K562 (cell line): Measurements from ENCODE around the gene C19orf47. TPM values are rescaled to one million over a fixed set of nuclear protein-coding genes. Genes with fewer than 3 reads are reported as not detected.

ENCODE experiments used
- ATAC-seq: fragments of 200-7000 bp; cut with Tn5 transposase; 3 replicates; pipeline ENCODE4 v1.9.1; 2020; ENCODE audit warnings: moderate library complexity
- BruUV-seq: library from RNA; stranded (reverse); fragments of 400-500 nt; replicated peaks from 2 replicates; lab custom pipeline; 2021; lab: Mats Ljungman, UMichigan
- CTCF ChIA-PET: fragments of 300-600 bp; formaldehyde crosslinking; extraction: SDS; loops from one replicate; lab custom pipeline; 2021; ENCODE audit warnings: low intra/inter-chr PET ratio; lab: Yijun Ruan, JAX
- POLR2A ChIA-PET: fragments of 300-600, 350-650 bp; sonication (Branson Sonifier 250); formaldehyde crosslinking; extraction: SDS; loops from one replicate; lab custom pipeline; 2021; ENCODE audit warnings: antibody characterized with exemption, inconsistent platforms; lab: Yijun Ruan, JAX
- DNase-seq, 4 experiments: peaks; one replicate each; pipeline versions ENCODE4 v3.0.0 to v3.0.0-alpha.2; 2011 to 2018; ENCODE audit warnings: low spot score in 3 of 4, mixed read lengths in 3 of 4; ENCODE audit errors: extremely low read depth in 1 of 4
- FAIRE-seq: peaks from 2 replicates; lab custom pipeline; 2011; peaks lifted over from hg19 to GRCh38; lab: Jason Lieb, UNC
- H2AFZ ChIP-seq: 2 replicates; pipeline ENCODE4 v1.6.0; 2011; ENCODE audit warnings: low read depth, low read length, control low read depth, inconsistent platforms
- H3K27ac ChIP-seq: fragments of 200-600 bp; 3 replicates; pipeline ENCODE4 v1.8.0; 2011; ENCODE audit warnings: low read depth, mild to moderate bottlenecking, control low read depth, inconsistent platforms, low read length, moderate library complexity, mixed read lengths; ENCODE audit errors: extremely low read depth
- H3K27me3 ChIP-seq, 2 experiments: fragments of 300-600 bp in 1 of 2; 2 replicates in 1 of 2; 3 replicates in 1 of 2; pipeline versions ENCODE4 v1.6.0 to v1.8.0; 2011; ENCODE audit warnings: inconsistent platforms in 2 of 2, low read length in 2 of 2, mild to moderate bottlenecking in 1 of 2, mixed read lengths in 1 of 2, moderate library complexity in 1 of 2; ENCODE audit not compliant: control insufficient read depth in 2 of 2, insufficient read depth in 2 of 2
- H3K36me3 ChIP-seq: fragments of 300-600 bp; 3 replicates; pipeline ENCODE4 v1.8.0; 2011; ENCODE audit warnings: mild to moderate bottlenecking, low read length, inconsistent platforms; ENCODE audit not compliant: control insufficient read depth, insufficient read depth
- H3K4me1 ChIP-seq, 2 experiments: fragments of 200-600 bp in 1 of 2; replicated peaks in 1 of 2; 2 replicates in 1 of 2; 3 replicates in 1 of 2; pipeline versions ENCODE4 v1.5.1 to v1.8.0; 2011; ENCODE audit warnings: inconsistent platforms in 2 of 2, low read length in 2 of 2, mild to moderate bottlenecking in 1 of 2, mixed read lengths in 1 of 2, moderate library complexity in 1 of 2; ENCODE audit not compliant: control insufficient read depth in 2 of 2, insufficient read depth in 2 of 2
- H3K4me2 ChIP-seq: 2 replicates; pipeline ENCODE4 v1.6.1; 2011; ENCODE audit warnings: low read length, control low read depth, inconsistent platforms, mixed read lengths; ENCODE audit not compliant: insufficient read depth
- H3K4me3 ChIP-seq: fragments of 200-600 bp; sonication (generic), shearing (Covaris generic); 2 replicates; pipeline ENCODE4 v1.5.1; 2016; ENCODE audit warnings: control low read depth, inconsistent platforms
- H3K79me2 ChIP-seq: fragments of 200-600 bp; 3 replicates; pipeline ENCODE4 v1.8.0; 2011; ENCODE audit warnings: low read length, inconsistent platforms; ENCODE audit not compliant: control insufficient read depth, insufficient read depth
- H3K9ac ChIP-seq, 2 experiments: 2 replicates each; pipeline versions ENCODE4 v1.6.0 to v1.6.1; 2011; ENCODE audit warnings: low read depth in 2 of 2, low read length in 2 of 2, control low read depth in 1 of 2, inconsistent platforms in 1 of 2, mild to moderate bottlenecking in 1 of 2, mixed read lengths in 1 of 2; ENCODE audit not compliant: insufficient read depth in 1 of 2
- H3K9me1 ChIP-seq: one replicate; pipeline ENCODE4 v1.6.0; 2011; ENCODE audit warnings: inconsistent platforms, mild to moderate bottlenecking, low read length, moderate library complexity; ENCODE audit not compliant: control insufficient read depth, insufficient read depth
- H3K9me3 ChIP-seq: replicated peaks from 2 replicates; pipeline ENCODE4 v1.5.1; 2011; ENCODE audit warnings: low read depth, low read length, inconsistent platforms; ENCODE audit not compliant: control insufficient read depth, insufficient read depth
- H4K20me1 ChIP-seq: replicated peaks from 2 replicates; pipeline ENCODE4 v1.6.1; 2011; ENCODE audit warnings: low read length, inconsistent platforms, mixed read lengths; ENCODE audit not compliant: control insufficient read depth, insufficient read depth
- BCOR ChIP-seq: fragments of 450-650 bp; IDR thresholded peaks from 2 replicates; pipeline ENCODE4 v1.6.1; 2016
- EWSR1 ChIP-seq: fragments of 450-650 bp; IDR thresholded peaks from 2 replicates; pipeline ENCODE4 v1.6.1; 2018; ENCODE audit warnings: borderline replicate concordance, mild to moderate bottlenecking, low read depth, moderate library complexity; ENCODE audit not compliant: partially characterized antibody
- LEF1 ChIP-seq: fragments of 450-650 bp; IDR thresholded peaks from 2 replicates; pipeline ENCODE4 v1.6.1; 2016; ENCODE audit warnings: mild to moderate bottlenecking
- PCBP1 ChIP-seq: fragments of 200-400 bp; formaldehyde crosslinking; IDR thresholded peaks from 2 replicates; pipeline ENCODE4 v1.6.1; 2018; ENCODE audit warnings: mild to moderate bottlenecking, low read depth, low read length; ENCODE audit not compliant: poor library complexity, severe bottlenecking
- ZNF165 ChIP-seq: fragments of 250-450 bp; sonication (Bioruptor Pico); IDR thresholded peaks from 2 replicates; pipeline ENCODE4 v1.4.0; 2020; ENCODE audit warnings: borderline replicate concordance
- WGBS: fragments of 100-300 bp; shearing (Covaris generic); methylation state at CpG from one replicate; pipeline ENCODE4 v1.1.6; 2016; ENCODE audit warnings: low coverage, mixed read lengths; ENCODE audit not compliant: insufficient coverage; ENCODE audit errors: missing lambda C conversion rate; 5-methylcytosine and 5-hydroxymethylcytosine counted together
- in situ Hi-C: fragments of 300-500 bp; cut with MboI; formaldehyde crosslinking; loops from 4 replicates; pipeline ENCODE4 v1.15.0; 2018; ENCODE audit warnings: inconsistent platforms, mixed read lengths
- intact Hi-C: fragments of 100-400 bp; cut with micrococcal nuclease; formaldehyde crosslinking; loops from 2 replicates; pipeline ENCODE4 v1.14.2; 2022
- polyA plus RNA-seq, 8 experiments: library from polyadenylated mRNA; depleted of rRNA in 4 of 8; stranded (reverse) in 5 of 8; unstranded in 3 of 8; fragments of >200 nt; fragmentation: Nextera tagmentation in 2 of 8; fragmentation: Illumina TruSeq in 1 of 8; extraction: Ambion mirVana in 2 of 8; extraction: Trizol in 1 of 8; gene quantifications; 2 replicates each; pipeline versions ENCODE4 v1.2.1 to v1.2.3, GENCODE V29; 2011 to 2014; ENCODE audit warnings: inconsistent platforms in 1 of 8, missing spikeins in 1 of 8
- total RNA-seq, 7 experiments: library from RNA; depleted of rRNA in 6 of 7; stranded (reverse); fragments of >200 nt in 6 of 7; fragmentation: Illumina TruSeq in 2 of 7; extraction: Trizol in 2 of 7; gene quantifications; 2 replicates each; pipeline versions ENCODE4 v1.2.1 to v1.2.3, GENCODE V29; 2011 to 2021; ENCODE audit warnings: low replicate concordance in 1 of 7
- TF ChIP-seq, protein P1 (sequence below), 2 experiments: fragments of 150-350 bp in 1 of 2; IDR thresholded peaks; 2 replicates each; pipeline ENCODE4 v1.6.1; 2012 to 2016; ENCODE audit warnings: low read depth in 2 of 2, low read length in 2 of 2, mild to moderate bottlenecking in 1 of 2, moderate library complexity in 1 of 2
- TF ChIP-seq, protein P2 (sequence below): fragments of 200-800 bp; sonication (Bioruptor generic); IDR thresholded peaks from 2 replicates; pipeline ENCODE4 v1.6.1; 2016; ENCODE audit warnings: missing genetic modification characterization, missing compliant biosample characterization
- TF ChIP-seq, protein P3 (sequence below): sonication (generic); formaldehyde crosslinking; IDR thresholded peaks from 2 replicates; pipeline ENCODE4 v1.8.1; 2023; ENCODE audit warnings: mild to moderate bottlenecking, missing genetic modification reagents

C19orf47 gene
- total and polyA plus RNA-seq, 9 of the 15 experiments (the other 6 are each of a cell fraction or from before 2014, with no cell fraction given), result 0.08 to 26.1 (median 14.7) TPM

DNA sequence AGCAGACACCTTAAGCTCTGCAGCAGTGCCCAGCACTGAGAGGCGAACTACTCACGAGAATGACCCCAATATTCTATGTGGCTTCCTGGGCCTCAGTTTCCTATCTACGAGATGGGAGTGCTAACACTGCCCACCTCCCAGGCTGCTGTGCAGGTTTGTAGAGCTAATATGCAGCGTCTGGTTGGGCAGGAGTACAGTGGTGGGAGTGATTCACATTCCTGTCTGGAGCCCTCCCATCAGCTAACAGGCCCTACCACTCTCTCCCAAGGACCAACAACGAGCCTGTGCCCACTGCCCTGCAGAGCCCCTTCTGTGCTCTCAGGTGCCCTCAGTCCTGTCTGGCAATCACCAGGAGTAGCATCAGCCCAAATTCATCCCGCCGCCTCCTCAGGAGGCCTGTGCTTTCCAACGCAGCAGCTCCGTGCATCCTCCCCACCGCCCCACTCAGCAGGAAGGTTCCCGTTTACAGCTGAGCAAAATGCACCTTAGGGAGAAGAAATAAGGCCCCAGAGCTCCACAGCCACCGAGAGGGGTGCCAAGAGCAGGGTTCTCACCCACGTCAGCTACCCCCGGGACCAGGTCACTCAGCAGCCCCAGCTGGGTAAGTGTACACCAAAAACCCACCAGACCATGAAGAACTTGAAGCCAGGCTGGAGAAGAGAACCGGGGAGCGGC is 69.7 kb downstream of the C19orf47 start:
- Histone ChIP-seq H4K20me1 (no peaks in the 10 kb centered on the region; the same call in 1 of the 2 replicates), H3K9ac (peak overlapping the region in 1 of 2 experiments; percentile 65; a peak in 2 of 4 replicates), H3K27ac (no peak overlapping the region), H3K9me1 (peaks cover 5% of the 10 kb centered on the region), H3K4me1 (peaks cover 66 to 75% of the 10 kb centered on the region in 2 experiments), H3K4me2 (no peak overlapping the region), H3K27me3 (no peaks in the 10 kb centered on the region), H3K79me2 (peaks cover 98% of the 10 kb centered on the region), H3K4me3 (no peak overlapping the region), H3K36me3 (peaks cover 53% of the 10 kb centered on the region), H3K9me3 (no peaks in the 10 kb centered on the region), H2AFZ (no peak overlapping the region)
- CTCF ChIA-PET, result no interaction called here
- POLR2A ChIA-PET, result interaction anchor here (0.6 to 5.1 kb wide), 7 partner anchors 8 to 245 kb away, joined by 3 to 19 read pairs (median 4); no protein-coding TSS in a partner anchor
- WGBS, result 86% methylated on average over 16 of the region's 16 CpGs
- BruUV-seq, result no TSS peak
- DNase-seq (no peak), FAIRE-seq (no peak), ATAC-seq (no peak)
- intact Hi-C loops (no loop called here), in situ Hi-C loops (no loop called here)
- TF ChIP-seq, protein P1, sequence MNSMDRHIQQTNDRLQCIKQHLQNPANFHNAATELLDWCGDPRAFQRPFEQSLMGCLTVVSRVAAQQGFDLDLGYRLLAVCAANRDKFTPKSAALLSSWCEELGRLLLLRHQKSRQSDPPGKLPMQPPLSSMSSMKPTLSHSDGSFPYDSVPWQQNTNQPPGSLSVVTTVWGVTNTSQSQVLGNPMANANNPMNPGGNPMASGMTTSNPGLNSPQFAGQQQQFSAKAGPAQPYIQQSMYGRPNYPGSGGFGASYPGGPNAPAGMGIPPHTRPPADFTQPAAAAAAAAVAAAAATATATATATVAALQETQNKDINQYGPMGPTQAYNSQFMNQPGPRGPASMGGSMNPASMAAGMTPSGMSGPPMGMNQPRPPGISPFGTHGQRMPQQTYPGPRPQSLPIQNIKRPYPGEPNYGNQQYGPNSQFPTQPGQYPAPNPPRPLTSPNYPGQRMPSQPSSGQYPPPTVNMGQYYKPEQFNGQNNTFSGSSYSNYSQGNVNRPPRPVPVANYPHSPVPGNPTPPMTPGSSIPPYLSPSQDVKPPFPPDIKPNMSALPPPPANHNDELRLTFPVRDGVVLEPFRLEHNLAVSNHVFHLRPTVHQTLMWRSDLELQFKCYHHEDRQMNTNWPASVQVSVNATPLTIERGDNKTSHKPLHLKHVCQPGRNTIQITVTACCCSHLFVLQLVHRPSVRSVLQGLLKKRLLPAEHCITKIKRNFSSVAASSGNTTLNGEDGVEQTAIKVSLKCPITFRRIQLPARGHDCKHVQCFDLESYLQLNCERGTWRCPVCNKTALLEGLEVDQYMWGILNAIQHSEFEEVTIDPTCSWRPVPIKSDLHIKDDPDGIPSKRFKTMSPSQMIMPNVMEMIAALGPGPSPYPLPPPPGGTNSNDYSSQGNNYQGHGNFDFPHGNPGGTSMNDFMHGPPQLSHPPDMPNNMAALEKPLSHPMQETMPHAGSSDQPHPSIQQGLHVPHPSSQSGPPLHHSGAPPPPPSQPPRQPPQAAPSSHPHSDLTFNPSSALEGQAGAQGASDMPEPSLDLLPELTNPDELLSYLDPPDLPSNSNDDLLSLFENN (IDR thresholded peaks at IDR 0.05; ENCODE audit: low read depth in 2 of 2, low read length in 2 of 2), result no peak
- TF ChIP-seq, protein P2, sequence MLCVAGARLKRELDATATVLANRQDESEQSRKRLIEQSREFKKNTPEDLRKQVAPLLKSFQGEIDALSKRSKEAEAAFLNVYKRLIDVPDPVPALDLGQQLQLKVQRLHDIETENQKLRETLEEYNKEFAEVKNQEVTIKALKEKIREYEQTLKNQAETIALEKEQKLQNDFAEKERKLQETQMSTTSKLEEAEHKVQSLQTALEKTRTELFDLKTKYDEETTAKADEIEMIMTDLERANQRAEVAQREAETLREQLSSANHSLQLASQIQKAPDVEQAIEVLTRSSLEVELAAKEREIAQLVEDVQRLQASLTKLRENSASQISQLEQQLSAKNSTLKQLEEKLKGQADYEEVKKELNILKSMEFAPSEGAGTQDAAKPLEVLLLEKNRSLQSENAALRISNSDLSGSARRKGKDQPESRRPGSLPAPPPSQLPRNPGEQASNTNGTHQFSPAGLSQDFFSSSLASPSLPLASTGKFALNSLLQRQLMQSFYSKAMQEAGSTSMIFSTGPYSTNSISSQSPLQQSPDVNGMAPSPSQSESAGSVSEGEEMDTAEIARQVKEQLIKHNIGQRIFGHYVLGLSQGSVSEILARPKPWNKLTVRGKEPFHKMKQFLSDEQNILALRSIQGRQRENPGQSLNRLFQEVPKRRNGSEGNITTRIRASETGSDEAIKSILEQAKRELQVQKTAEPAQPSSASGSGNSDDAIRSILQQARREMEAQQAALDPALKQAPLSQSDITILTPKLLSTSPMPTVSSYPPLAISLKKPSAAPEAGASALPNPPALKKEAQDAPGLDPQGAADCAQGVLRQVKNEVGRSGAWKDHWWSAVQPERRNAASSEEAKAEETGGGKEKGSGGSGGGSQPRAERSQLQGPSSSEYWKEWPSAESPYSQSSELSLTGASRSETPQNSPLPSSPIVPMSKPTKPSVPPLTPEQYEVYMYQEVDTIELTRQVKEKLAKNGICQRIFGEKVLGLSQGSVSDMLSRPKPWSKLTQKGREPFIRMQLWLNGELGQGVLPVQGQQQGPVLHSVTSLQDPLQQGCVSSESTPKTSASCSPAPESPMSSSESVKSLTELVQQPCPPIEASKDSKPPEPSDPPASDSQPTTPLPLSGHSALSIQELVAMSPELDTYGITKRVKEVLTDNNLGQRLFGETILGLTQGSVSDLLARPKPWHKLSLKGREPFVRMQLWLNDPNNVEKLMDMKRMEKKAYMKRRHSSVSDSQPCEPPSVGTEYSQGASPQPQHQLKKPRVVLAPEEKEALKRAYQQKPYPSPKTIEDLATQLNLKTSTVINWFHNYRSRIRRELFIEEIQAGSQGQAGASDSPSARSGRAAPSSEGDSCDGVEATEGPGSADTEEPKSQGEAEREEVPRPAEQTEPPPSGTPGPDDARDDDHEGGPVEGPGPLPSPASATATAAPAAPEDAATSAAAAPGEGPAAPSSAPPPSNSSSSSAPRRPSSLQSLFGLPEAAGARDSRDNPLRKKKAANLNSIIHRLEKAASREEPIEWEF (CRISPR knock-in tag), result no peak
- no peak for TF ChIP-seq EWSR1
- TF ChIP-seq LEF1, result no peak
- no peak for TF ChIP-seq BCOR
- TF ChIP-seq, protein P3, sequence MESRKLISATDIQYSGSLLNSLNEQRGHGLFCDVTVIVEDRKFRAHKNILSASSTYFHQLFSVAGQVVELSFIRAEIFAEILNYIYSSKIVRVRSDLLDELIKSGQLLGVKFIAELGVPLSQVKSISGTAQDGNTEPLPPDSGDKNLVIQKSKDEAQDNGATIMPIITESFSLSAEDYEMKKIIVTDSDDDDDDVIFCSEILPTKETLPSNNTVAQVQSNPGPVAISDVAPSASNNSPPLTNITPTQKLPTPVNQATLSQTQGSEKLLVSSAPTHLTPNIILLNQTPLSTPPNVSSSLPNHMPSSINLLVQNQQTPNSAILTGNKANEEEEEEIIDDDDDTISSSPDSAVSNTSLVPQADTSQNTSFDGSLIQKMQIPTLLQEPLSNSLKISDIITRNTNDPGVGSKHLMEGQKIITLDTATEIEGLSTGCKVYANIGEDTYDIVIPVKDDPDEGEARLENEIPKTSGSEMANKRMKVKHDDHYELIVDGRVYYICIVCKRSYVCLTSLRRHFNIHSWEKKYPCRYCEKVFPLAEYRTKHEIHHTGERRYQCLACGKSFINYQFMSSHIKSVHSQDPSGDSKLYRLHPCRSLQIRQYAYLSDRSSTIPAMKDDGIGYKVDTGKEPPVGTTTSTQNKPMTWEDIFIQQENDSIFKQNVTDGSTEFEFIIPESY (CRISPR knock-in tag), result no peak
- TF ChIP-seq PCBP1, result no peak
- no peak for TF ChIP-seq ZNF165 (CRISPR knock-in tag)
